GM19452 (cell line): ENCODE measurements around the gene PFN4.
A peak's percentile ranks its signal among the peaks of the same experiment; 100 is the strongest.
"Not testable (repeated sequence)": the region's sequence is repeated elsewhere in the genome, so short reads cannot be mapped to it uniquely, and the experiment has no call there.

Source experiments
- ATAC-seq: cut with Tn5 transposase; IDR thresholded peaks from one replicate; pipeline ENCODE4 v1.9.1; 2021; ENCODE audit not compliant: unreplicated experiment

Gene PFN4

GRCh38 chr2:24115057-24115456 lies 8.1 kb downstream of the PFN4 start:
- ATAC-seq = no peak

- ATAC-seq = no peak
Observed at GRCh38 chr2:24111407-24111901, 11.7 kb downstream of the PFN4 start.

- no peak for ATAC-seq
Observed at GRCh38 chr2:24110660-24111303, 12.4 kb downstream of the PFN4 start.

GRCh38 chr2:24109431-24109830 lies 13.7 kb downstream of the PFN4 start:
- not testable (repeated sequence) for ATAC-seq

- no peak for ATAC-seq
Observed at GRCh38 chr2:24107336-24107735, 15.8 kb downstream of the PFN4 start.

- no peak for ATAC-seq
Observed at GRCh38 chr2:24106786-24107185, 16.3 kb downstream of the PFN4 start.

GRCh38 chr2:24105816-24106215 lies 17.3 kb downstream of the PFN4 start:
- no peak for ATAC-seq

- ATAC-seq = no peak
Observed at GRCh38 chr2:24104906-24105305, 18.2 kb downstream of the PFN4 start.

GRCh38 chr2:24104110-24104650 lies 19.0 kb downstream of the PFN4 start:
- no peak for ATAC-seq

GRCh38 chr2:24102677-24103076 lies 20.5 kb downstream of the PFN4 start:
- no peak for ATAC-seq

- ATAC-seq = no peak
Observed at GRCh38 chr2:24101992-24102391, 21.1 kb downstream of the PFN4 start.

GRCh38 chr2:24100732-24101131 lies 22.4 kb downstream of the PFN4 start:
- not testable (repeated sequence) for ATAC-seq

GRCh38 chr2:24095171-24095677 lies 27.9 kb downstream of the PFN4 start:
- not testable (repeated sequence) for ATAC-seq

GRCh38 chr2:24093270-24093669 lies 29.9 kb downstream of the PFN4 start:
- not testable (repeated sequence) for ATAC-seq

GRCh38 chr2:24088821-24089359 lies 34.2 kb downstream of the PFN4 start:
- ATAC-seq = no peak

GRCh38 chr2:24087032-24087431 lies 36.1 kb downstream of the PFN4 start:
- ATAC-seq = no peak

- ATAC-seq = no peak
Observed at GRCh38 chr2:24086241-24086640, 36.9 kb downstream of the PFN4 start.

GRCh38 chr2:24085200-24085489 lies 38.0 kb downstream of the PFN4 start:
- no peak for ATAC-seq

GRCh38 chr2:24084386-24085199 lies 38.5 kb downstream of the PFN4 start, which contains the start of gene TP53I3:
TSS of gene TP53I3 (minus strand) at chr2:24084834. CDS start at chr2:24084326, 508 bp downstream.
- ATAC-seq = peak; percentile 71

GRCh38 chr2:24083567-24084385 lies 39.4 kb downstream of the PFN4 start:
- ATAC-seq = peak; percentile 79
